HepG2 (cell line): ENCODE data around the gene SIT1. TPM values are rescaled to one million over a fixed set of nuclear protein-coding genes. Genes with fewer than 3 reads are reported as not detected.
A peak's percentile ranks its signal among the peaks of the same experiment; 100 is the strongest.

Experiments
- ARNT ChIP-seq: fragments of 450-650 bp; IDR thresholded peaks from 2 replicates; pipeline ENCODE4 v1.6.1; 2017
- ATM ChIP-seq: fragments of 450-650 bp; IDR thresholded peaks from 2 replicates; pipeline ENCODE4 v1.7.1; 2017; ENCODE audit warnings: mild to moderate bottlenecking, borderline replicate concordance
- HNRNPK ChIP-seq: fragments of 200-400 bp; formaldehyde crosslinking; IDR thresholded peaks from 2 replicates; pipeline ENCODE4 v1.6.1; 2018; ENCODE audit warnings: low read length, low read depth, moderate library complexity, mild to moderate bottlenecking; ENCODE audit not compliant: poor library complexity, severe bottlenecking
- MAFG ChIP-seq: sonication (generic); formaldehyde crosslinking; IDR thresholded peaks from 2 replicates; pipeline ENCODE4 v1.5.1; 2020; ENCODE audit warnings: mild to moderate bottlenecking, missing genetic modification reagents
- YEATS2 ChIP-seq: sonication (generic); formaldehyde crosslinking; IDR thresholded peaks from 2 replicates; pipeline ENCODE4 v1.4.0; 2020; ENCODE audit warnings: missing genetic modification reagents, borderline replicate concordance
- ZFP1 ChIP-seq: IDR thresholded peaks from 2 replicates; pipeline ENCODE4 v1.6.1; 2016
- ZNF563 ChIP-seq: sonication (generic); formaldehyde crosslinking; IDR thresholded peaks from 2 replicates; pipeline ENCODE4 v1.8.0; 2022; ENCODE audit warnings: mild to moderate bottlenecking, moderate library complexity, missing genetic modification reagents
- ZNF569 ChIP-seq: sonication (generic); formaldehyde crosslinking; IDR thresholded peaks from 2 replicates; pipeline ENCODE4 v1.5.0; 2020; ENCODE audit warnings: mild to moderate bottlenecking, missing genetic modification reagents, moderate library complexity, borderline replicate concordance
- polyA plus RNA-seq, 8 experiments: library from polyadenylated mRNA; depleted of rRNA in 3 of 8; stranded (reverse) in 7 of 8; unstranded in 1 of 8; fragments of >200 nt; fragmentation: Illumina TruSeq in 4 of 8; extraction: Trizol in 4 of 8; gene quantifications; 2 replicates each; pipeline versions ENCODE4 v1.2.1 to v1.2.3, GENCODE V29; 2011 to 2016; ENCODE audit warnings: low read depth in 4 of 8, missing spikeins in 1 of 8, mixed read lengths in 1 of 8; ENCODE audit not compliant: insufficient read depth in 1 of 8
- total RNA-seq, 5 experiments: library from RNA; depleted of rRNA; stranded (reverse); fragments of >200 nt; fragmentation: Illumina TruSeq; extraction: Trizol; gene quantifications; 2 replicates each; pipeline ENCODE4 v1.2.3, GENCODE V29; 2016; ENCODE audit warnings: low read depth in 1 of 5
- TF ChIP-seq, protein P1 (sequence below): sonication (generic); formaldehyde crosslinking; IDR thresholded peaks from 2 replicates; pipeline ENCODE4 v1.4.0; 2020; ENCODE audit warnings: missing genetic modification reagents
- TF ChIP-seq, protein P2 (sequence below): sonication (generic); formaldehyde crosslinking; IDR thresholded peaks from 2 replicates; pipeline ENCODE4 v1.4.0; 2020; ENCODE audit warnings: missing genetic modification reagents
- TF ChIP-seq, protein P3 (sequence below): sonication (generic); formaldehyde crosslinking; conservative IDR thresholded peaks from 2 replicates; pipeline ENCODE4 v1.8.0; 2022; ENCODE audit warnings: low read depth, missing genetic modification reagents
- TF ChIP-seq, protein P4 (sequence below), 2 experiments: sonication (generic) in 1 of 2; formaldehyde crosslinking in 1 of 2; IDR thresholded peaks; 2 replicates each; pipeline versions ENCODE4 v1.6.1 to v1.9.0; 2014 to 2022; ENCODE audit warnings: antibody characterized with exemption in 1 of 2, borderline replicate concordance in 1 of 2, inconsistent platforms in 1 of 2, low read depth in 1 of 2, missing genetic modification reagents in 1 of 2
- TF ChIP-seq, protein P5 (sequence below): sonication (generic); formaldehyde crosslinking; IDR thresholded peaks from 2 replicates; pipeline ENCODE4 v1.4.0; 2020; ENCODE audit warnings: mild to moderate bottlenecking, missing genetic modification reagents

SIT1 gene
- total and polyA plus RNA-seq, 2 of the 13 experiments (the other 11 are each of a cell fraction or from before 2014, with no cell fraction given) = 0.09 to 6.7 TPM

DNA sequence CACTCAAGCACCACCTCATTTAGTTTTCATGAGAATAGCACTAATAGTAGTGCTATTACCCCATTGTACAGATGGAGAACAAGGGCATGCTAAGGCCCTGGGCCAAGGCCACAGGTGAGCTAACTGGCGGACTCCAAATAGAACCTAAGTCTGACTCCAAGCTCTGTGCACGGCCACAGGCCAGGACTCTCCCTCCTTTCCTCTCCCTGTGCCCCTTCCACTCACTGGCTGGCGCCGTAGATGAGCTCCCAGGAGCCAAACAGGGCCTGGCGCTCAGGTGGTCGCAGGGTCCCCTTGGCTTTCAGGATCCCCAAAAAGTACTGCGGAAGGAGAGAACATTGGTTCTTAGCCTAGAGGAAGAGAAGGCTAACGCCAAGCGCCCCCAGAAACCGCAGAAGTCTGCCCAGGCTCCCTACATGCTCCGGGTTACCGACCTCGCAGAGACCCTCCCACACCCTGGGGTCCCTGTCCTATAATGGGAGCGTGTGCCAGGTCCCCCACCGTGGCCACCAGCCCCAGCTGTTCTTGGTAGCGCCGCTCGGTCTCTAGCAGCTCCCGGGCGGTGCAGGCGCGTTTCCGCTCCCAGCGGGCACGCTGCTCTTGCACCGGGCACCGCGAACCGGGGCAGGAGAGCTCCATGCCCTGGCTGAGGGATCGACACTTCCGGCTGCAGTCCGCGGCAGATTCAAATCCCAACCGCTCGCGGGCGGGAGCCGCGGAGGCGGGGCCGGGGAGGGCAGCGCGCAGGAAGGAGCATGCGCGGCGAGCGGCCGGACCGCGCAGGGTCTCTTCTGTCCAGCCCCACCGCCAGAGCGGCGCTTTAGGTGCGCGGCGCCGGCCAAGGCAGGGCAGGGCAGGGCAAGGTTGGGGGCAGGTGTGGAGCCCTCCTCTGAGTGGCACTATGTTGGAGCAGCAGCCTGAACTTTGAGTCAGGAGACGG is 14.1 kb upstream of the SIT1 start, which contains the start of gene ARHGEF39 (continued):
- TF ChIP-seq, protein P1, sequence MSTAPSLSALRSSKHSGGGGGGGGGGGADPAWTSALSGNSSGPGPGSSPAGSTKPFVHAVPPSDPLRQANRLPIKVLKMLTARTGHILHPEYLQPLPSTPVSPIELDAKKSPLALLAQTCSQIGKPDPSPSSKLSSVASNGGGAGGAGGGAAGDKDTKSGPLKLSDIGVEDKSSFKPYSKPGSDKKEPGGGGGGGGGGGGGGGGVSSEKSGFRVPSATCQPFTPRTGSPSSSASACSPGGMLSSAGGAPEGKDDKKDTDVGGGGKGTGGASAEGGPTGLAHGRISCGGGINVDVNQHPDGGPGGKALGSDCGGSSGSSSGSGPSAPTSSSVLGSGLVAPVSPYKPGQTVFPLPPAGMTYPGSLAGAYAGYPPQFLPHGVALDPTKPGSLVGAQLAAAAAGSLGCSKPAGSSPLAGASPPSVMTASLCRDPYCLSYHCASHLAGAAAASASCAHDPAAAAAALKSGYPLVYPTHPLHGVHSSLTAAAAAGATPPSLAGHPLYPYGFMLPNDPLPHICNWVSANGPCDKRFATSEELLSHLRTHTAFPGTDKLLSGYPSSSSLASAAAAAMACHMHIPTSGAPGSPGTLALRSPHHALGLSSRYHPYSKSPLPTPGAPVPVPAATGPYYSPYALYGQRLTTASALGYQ (CRISPR knock-in tag) = peak; percentile 18; the same call in 1 of the 2 replicates
- TF ChIP-seq, protein P2, sequence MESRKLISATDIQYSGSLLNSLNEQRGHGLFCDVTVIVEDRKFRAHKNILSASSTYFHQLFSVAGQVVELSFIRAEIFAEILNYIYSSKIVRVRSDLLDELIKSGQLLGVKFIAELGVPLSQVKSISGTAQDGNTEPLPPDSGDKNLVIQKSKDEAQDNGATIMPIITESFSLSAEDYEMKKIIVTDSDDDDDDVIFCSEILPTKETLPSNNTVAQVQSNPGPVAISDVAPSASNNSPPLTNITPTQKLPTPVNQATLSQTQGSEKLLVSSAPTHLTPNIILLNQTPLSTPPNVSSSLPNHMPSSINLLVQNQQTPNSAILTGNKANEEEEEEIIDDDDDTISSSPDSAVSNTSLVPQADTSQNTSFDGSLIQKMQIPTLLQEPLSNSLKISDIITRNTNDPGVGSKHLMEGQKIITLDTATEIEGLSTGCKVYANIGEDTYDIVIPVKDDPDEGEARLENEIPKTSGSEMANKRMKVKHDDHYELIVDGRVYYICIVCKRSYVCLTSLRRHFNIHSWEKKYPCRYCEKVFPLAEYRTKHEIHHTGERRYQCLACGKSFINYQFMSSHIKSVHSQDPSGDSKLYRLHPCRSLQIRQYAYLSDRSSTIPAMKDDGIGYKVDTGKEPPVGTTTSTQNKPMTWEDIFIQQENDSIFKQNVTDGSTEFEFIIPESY (CRISPR knock-in tag) = peak; percentile 52; the same call in 1 of the 2 replicates
- TF ChIP-seq ATM (no peak), HNRNPK (peak; percentile 53), MAFG (no peak), ARNT (no peak), ZNF569 (no peak), ZFP1 (CRISPR knock-in tag) (no peak), YEATS2 (CRISPR knock-in tag) (peak; percentile 65; the same call in 1 of the 2 replicates), ZNF563 (CRISPR knock-in tag) (no peak)
- TF ChIP-seq, protein P3, sequence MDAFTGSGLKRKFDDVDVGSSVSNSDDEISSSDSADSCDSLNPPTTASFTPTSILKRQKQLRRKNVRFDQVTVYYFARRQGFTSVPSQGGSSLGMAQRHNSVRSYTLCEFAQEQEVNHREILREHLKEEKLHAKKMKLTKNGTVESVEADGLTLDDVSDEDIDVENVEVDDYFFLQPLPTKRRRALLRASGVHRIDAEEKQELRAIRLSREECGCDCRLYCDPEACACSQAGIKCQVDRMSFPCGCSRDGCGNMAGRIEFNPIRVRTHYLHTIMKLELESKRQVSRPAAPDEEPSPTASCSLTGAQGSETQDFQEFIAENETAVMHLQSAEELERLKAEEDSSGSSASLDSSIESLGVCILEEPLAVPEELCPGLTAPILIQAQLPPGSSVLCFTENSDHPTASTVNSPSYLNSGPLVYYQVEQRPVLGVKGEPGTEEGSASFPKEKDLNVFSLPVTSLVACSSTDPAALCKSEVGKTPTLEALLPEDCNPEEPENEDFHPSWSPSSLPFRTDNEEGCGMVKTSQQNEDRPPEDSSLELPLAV = peak; percentile 94
- TF ChIP-seq, protein P4, sequence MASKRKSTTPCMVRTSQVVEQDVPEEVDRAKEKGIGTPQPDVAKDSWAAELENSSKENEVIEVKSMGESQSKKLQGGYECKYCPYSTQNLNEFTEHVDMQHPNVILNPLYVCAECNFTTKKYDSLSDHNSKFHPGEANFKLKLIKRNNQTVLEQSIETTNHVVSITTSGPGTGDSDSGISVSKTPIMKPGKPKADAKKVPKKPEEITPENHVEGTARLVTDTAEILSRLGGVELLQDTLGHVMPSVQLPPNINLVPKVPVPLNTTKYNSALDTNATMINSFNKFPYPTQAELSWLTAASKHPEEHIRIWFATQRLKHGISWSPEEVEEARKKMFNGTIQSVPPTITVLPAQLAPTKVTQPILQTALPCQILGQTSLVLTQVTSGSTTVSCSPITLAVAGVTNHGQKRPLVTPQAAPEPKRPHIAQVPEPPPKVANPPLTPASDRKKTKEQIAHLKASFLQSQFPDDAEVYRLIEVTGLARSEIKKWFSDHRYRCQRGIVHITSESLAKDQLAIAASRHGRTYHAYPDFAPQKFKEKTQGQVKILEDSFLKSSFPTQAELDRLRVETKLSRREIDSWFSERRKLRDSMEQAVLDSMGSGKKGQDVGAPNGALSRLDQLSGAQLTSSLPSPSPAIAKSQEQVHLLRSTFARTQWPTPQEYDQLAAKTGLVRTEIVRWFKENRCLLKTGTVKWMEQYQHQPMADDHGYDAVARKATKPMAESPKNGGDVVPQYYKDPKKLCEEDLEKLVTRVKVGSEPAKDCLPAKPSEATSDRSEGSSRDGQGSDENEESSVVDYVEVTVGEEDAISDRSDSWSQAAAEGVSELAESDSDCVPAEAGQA (IDR thresholded peaks at IDR 0.05; ENCODE audit: low read depth) = no peak
- TF ChIP-seq, protein P4 (CRISPR knock-in tag; IDR thresholded peaks at IDR 0.05; ENCODE audit: borderline replicate concordance) = no peak; the same call in 1 of the 2 replicates
- TF ChIP-seq, protein P5, sequence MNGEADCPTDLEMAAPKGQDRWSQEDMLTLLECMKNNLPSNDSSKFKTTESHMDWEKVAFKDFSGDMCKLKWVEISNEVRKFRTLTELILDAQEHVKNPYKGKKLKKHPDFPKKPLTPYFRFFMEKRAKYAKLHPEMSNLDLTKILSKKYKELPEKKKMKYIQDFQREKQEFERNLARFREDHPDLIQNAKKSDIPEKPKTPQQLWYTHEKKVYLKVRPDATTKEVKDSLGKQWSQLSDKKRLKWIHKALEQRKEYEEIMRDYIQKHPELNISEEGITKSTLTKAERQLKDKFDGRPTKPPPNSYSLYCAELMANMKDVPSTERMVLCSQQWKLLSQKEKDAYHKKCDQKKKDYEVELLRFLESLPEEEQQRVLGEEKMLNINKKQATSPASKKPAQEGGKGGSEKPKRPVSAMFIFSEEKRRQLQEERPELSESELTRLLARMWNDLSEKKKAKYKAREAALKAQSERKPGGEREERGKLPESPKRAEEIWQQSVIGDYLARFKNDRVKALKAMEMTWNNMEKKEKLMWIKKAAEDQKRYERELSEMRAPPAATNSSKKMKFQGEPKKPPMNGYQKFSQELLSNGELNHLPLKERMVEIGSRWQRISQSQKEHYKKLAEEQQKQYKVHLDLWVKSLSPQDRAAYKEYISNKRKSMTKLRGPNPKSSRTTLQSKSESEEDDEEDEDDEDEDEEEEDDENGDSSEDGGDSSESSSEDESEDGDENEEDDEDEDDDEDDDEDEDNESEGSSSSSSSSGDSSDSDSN (CRISPR knock-in tag) = peak; percentile 56; the same call in 1 of the 2 replicates
